ENCODE data around the gene FOSL2.

- no peak for TF ChIP-seq SP1 (IDR thresholded peaks at IDR 0.05)
- no peak for TF ChIP-seq ARNT (IDR thresholded peaks at IDR 0.05)
- TF ChIP-seq FOXA1 (IDR thresholded peaks at IDR 0.05), result no peak
- TF ChIP-seq ELF4 (IDR thresholded peaks at IDR 0.05), result no peak
Measured at GRCh38 chr2:28430377-28430765, 37.7 kb downstream of the FOSL2 start.
